HG02970 (cell line): ENCODE data around the gene ERO1A.

Experiments
- ATAC-seq: cut with Tn5 transposase; IDR thresholded peaks from one replicate; pipeline ENCODE4 v1.9.1; 2021; ENCODE audit warnings: mild to moderate bottlenecking, moderate library complexity, moderate number of reproducible peaks; ENCODE audit not compliant: unreplicated experiment, low FRiP score

The ERO1A gene

DNA sequence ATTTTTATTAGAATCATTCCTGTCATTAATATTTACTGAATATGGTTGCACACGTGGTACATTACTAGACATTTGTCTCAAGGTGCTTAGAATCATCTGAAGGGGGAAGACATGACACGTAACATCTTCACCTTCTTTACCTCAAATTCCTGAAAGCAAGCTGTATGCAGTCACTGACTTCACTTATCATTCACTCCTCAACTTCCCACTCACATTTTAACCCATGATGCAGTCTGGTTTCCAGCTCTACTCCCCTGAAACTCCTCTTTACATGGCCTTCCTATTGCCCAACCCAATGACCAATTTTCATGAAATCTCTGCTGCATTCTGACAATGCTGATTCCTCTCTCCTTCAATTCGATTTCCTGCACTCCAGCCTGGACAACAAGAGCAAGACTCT lies 5.9 kb upstream of the ERO1A start:
- no peak for ATAC-seq

DNA sequence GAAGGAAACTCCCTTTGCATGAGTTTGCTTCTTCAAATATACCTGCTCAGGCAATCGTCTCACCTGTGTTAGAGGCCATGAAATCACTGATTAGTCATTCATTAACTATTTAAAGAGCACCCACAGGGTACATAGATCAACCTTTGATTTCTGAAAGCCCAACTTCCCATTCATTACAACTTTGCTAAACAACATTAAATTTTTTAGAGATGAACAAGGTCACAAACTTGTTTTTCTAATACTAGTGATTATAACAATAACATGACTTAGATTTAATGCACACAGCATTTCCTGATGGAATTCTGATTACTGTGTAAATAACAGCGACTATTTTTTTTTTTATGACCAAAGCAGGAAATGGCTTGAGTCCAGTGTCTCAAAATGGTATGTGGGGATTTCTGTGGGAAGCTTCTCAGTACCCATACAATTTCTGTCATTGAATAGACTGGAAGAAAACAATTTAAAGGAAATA lies 5.4 kb upstream of the ERO1A start:
- ATAC-seq, result no peak

DNA sequence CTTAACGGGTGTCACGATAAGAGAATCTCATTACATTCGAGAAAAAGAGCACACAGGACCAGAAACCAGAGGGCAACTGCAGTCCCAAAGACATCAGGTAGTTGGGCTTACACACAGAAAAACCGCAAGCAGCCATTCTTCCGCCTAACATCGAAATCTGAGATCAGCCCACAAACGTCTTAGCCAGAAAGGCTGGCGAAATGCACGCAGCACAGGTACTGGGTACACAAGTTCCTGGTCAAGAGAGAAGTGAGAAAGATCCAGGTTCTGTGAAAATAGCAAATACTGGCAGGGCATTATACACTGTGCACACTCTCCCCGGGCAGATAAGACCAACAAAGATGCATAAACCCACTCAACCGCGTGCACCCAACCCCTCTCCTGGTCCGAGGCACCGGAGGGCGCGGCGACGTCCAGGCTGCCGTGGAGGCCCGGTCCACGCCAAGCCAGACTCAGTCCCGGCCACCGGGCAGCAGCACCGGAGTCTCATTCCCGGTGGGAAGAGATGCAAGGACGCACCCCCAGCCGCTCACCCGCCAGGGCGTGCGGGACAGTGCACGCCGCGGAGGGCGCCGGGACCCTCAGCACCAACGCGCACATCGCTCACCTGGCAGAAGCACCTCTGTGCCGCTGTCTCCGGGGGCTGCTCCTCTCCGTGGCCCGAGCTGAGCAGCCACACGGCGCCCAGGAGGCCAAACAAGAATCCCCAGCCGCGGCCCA lies 437 bp downstream of the ERO1A start:
- ATAC-seq, result peak; percentile 48

DNA sequence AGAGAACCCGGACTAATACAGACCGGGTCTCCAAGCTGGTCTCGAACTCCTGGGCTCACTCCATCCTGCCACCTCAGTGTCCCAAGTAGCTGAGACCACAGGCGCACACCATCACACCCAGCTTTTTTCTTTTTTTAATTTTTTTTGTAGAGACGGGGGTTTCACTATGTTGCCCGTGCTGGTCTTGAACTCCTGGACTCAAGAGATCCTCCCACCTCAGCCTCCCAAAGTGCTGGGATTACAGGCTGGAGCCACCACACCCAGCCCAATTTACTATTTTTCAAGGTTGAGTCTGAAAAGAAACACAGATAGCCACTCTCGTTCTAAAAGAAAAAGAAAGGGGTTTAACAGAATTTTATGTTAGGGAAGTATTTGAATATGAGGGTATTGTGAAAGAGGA lies 1.8 kb downstream of the ERO1A start:
- ATAC-seq, result no peak

DNA sequence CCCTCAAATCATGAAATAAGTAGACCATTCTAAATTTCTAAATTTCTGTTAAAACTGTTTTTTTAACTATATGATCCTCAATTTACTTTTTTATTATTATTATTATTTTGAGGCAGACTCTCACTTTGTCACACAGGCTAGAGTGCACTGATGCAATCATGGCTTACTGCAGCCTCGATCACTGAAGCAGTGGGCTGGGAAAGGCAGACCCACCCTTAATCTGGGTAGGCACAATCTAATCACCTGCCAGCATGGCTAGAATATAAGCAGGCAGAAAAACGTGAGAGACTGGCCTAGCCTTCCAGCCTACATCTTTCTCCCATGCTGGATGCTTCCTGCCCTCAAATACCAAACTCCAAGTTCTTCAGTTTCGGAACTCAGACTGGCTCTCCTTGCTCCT lies 2.3 kb downstream of the ERO1A start:
- ATAC-seq, result no peak

DNA sequence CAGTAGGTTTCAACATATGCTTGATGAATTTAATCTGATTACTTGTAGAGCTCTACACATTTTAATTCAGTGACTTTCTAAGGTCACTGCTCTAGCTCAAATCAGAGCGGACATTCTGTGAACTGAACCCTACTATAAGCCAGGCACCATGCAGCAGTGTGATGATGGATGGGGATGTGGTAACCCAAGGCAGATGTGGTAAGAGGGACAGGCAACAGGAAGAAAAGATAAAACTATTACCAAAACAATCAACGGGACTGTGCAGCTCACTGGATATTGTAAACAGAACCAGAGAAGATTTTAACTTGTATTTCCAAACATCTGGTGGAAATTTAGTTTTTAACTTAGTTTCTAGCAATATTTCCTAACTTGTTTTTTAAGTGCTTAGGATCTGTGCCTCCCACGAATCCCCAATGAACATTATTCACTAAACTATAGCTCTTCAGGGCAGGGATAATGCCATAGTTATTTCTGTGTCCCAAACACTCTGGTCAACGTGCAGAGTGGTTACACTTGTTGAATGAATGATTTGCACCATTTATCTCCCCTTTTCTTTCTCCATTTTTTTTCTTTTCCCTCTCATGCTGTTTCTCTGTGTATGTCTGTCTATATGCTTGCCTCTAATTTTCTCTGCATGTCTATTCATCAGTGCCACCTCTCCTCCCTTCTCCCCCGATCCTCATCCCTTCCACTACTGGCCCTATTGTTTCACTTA lies 3.0 kb downstream of the ERO1A start:
- no peak for ATAC-seq

DNA sequence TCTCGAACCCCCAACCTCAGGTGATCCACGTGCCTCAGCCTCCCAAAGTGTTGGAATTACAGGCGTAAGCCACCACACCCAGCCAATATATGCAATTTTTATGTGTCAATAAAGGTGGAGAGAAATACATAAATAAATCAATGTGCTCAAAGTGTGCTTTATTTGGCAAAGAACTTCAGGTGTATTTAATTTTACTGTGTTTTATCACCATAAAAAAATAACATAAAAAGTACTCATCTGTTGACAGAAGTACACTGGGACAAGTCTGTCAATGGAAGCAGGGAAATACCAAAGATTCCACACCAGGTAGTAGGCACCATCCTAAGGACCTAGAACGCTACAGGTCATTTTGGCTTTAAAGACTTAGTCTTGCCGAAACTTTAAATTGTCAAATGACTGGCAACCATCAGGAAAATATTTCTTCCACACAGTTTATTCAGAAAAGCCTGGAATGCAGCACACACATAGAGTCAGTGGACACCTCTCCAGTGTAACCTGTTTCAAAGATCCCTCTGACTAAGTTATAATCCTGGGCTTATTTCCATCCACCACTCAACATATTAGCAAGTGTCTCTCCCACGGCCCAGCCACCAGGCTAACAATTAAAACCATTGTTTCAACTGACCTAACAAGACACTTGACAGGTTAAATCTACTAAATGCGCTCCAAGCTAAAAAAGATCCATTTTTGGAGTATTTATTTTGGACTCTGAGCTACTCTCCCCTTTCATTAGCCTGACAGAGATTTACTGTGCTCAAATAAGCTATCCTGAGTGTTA lies 4.2 kb downstream of the ERO1A start:
- ATAC-seq, result no peak

DNA sequence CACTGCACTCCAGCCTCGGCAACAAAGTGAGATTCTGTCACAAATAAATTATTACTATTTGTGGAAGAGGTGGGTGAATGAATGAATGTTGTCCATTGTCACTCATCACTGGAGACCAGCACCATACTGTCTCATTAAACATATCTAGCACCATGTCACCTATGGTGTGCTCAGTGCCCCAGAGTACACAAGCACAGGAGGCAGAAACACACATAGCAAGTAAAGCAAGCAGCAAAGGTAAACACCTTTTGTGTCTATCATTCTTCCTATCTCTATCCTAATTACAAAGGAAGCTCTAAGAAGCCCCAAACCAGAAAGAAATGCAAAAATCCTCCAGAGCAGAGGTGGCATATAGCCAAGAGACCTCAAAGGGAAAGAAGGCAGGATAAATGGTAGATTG lies 9.2 kb downstream of the ERO1A start:
- ATAC-seq, result no peak

DNA sequence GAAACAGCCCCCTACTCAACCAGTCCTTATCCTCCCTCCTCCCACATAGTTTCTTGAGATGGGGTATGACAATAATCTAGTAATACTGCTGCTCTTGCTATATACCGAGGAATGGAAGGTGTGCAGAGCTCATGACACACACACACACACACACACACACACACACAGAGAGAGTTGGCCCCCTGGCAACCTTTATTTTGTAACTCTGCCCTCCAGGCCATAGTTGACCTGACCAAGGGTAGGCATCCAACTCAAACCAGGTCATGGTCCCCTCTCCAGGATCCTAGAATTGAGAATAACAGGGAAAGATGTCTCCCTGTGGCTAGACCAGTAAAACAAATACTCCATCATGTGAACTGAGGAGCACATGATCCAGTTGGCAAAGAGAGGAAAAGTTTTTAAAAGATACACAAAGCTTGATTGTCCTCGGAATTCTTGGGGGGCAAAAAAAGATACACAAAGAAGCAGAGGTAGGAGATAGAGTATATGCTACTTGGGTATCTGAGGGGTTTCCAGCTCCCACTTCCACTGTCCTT lies 11.3 kb downstream of the ERO1A start:
- no peak for ATAC-seq

DNA sequence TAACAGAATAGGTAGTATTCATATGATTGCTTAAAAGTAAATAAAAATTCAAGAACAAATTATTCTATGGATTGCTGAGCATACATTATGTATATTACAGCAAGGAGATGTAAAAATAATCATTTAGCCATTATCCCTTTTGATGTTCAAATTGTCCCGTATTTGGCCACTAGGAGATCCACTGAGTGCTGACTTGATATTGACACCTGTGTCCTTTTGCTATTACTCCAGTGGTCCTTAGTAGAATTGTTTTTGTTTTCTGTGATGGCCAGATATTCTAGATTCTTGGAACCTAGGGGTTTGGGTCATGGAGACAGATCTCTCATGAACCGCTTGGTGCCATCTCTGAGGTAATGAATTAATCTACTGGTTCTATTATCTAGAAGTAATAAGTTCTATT lies 16.8 kb downstream of the ERO1A start:
- no peak for ATAC-seq

DNA sequence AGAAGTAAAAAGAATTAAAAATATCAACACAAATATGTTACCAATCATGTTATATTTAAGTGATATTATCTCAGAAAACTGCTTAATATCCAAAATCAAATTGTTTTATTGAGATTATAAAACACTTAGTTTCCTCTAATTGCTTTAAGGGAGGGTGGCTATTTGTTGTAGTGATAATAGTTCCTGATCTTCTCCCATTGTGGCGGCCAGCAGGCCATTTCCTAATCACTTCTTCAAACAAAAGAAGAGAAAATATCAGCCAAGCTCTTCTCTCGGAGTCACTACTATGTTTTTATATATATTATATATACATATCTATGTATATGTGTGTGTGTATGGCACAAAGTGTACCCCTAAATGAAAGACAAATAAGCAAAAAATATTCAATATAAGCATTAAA lies 31.5 kb downstream of the ERO1A start:
- no peak for ATAC-seq

DNA sequence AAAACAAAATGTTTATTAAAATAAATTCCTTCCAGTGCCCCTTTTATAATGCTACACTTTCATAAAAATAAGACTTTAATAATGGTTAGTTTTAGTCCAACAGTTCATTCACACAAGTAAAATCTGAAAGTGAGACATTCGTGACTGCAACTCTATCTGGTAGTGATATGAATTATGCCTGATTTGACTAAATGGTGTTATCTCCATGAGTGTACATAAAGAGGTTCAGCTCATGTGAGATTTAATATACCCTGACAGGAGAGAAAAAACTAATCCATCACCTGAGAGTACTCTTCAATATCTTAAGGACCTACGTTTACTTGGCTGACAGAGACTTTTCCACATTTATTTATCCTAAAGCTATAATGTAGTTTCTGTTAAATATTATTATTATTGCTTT lies 34.0 kb downstream of the ERO1A start:
- ATAC-seq, result no peak

DNA sequence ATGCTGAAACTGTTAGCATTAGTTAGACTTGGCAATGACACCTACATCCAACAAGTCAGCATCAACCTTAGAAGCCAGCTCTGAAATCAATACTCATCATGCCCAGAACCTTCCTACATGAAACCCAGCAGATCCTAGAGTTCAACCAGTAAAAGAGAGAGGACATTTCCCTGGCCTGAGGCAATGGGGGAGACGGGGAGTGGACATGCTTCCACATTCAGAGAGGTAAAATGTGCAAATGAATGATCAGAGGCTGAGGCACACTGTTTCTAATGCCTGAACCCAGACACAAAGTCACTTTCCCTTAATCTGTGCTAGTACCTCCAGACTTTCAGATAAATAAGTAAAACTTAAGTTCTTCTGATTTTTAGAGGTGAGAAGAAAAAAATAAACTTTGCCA lies 34.5 kb downstream of the ERO1A start:
- no peak for ATAC-seq

DNA sequence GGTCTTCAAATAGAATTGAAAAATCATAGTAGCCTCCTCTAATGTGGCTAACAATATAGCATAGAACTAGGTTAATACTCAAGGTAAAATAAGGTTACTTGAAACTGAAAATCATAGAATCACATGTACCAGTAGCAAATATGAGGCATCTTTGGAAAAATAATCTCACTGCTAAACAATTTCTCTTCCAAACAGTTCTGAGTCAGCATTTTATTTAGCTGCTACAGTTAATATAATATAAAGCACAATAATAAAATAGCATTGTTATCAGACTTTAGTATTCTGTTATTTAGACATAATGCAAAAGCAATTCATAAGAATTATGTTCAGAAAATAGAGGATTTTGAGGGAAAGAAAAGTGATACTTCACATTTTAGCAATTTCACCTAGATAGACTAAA lies 35.0 kb downstream of the ERO1A start:
- no peak for ATAC-seq

DNA sequence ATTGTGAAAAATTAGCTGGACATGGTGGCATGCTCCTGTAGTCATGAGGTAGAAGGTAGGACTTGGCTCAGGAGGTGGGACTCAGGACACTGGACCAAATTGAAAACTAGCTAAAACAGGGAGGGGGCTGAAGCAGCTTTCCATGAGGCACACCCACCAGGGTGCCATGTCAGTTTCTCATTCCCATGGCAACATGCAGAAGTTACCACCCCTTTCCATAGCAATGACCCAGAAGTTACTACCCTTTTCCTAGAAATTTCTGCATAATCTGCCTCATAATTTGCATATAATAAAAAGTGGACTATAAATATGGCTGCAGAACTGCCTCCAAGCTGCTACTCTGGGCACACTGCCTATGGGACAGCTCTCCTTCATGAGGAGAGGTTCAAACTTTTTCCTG lies 38.5 kb downstream of the ERO1A start:
- no peak for ATAC-seq

DNA sequence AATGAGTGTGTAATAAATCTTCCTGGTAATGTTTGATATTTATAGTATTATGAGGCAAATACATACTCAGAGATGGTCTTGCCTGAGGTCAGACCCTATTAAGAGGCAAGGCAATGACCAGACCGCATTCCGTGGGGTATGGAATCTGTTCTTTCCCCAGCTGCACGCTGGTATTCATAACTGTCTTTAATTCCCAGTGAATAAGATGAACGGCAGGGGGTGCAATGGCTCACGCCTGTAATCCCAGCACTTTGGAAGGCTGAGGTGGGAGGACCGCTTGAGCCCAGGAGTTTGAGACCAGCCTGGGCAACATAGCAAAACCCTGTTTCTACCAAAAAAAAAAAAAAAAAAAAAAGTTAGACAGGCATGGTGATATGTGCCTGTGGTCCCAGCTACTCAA lies 44.6 kb downstream of the ERO1A start:
- ATAC-seq, result no peak

DNA sequence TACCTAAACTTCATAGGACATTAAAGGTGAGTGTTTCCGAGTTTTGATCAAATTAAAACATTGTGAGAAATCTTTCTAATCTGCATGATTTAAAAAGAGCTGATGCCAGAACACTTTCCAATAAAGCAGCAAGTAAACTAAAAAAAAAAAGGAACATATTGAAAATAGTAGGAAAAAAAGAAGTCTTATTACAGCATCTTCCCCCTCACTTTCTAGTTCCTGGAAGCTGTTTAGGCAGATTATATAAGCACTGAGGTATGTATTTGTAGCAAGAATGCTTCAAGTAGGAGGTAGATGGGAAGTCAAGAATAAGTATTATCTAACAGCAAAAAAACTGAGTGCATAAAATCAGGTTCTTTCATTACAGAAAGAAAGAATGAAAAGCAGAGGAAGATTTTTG lies 45.8 kb downstream of the ERO1A start:
- no peak for ATAC-seq

DNA sequence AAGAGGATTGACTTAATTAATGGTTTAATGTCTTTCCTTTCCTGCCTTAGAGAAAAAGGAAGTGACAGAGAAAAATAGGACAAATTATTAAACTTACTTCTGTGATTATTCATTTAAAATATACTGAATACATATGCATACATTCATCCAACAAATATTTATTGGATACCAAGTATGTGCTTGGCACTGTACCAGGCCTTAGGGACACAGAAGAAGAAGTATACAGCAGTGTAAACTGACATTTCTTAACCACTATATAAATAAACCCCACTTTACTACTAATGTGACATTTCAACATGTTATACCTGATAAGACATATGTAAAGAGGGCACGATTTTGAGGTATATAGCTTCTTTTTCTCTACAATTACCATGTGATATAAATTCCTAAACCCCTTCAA lies 53.6 kb downstream of the ERO1A start:
- no peak for ATAC-seq

DNA sequence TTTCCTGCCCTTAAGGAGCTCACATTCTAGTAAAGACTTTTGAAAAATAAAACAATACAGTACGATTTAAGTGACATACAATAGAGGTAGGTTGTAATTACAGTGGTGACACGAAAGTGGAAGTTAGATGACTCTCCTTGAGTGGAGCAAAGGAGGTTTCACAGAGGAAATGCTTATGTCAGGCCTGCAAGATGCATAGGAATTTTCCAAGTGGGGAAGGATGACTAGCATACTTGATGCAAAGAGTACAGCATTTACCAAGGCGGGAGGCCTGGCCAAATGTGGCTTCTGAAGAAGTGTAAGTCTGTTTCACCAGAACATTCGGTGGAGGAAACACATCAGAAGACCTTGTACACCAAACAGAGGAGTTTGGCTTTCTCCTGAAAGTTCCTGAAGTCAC lies 55.2 kb downstream of the ERO1A start:
- no peak for ATAC-seq

DNA sequence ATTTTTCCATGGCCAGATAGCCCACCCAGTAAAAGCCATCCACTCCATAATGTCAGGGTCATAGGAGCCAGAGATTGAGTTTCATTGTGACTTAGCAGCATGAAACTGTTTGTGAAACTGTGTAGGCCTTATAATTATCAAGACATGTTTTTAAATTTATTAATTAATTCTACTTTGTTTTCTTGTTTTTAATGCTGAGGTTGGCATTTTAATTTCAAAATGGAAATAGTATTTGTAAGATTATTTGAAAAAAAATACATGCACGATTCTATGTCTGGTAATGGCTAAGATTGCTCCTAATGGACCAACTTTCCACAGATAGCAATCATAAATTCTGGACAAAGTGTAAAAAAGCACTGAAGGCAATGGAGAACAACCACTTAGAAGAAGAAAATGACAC lies 75.7 kb downstream of the ERO1A start:
- no peak for ATAC-seq

DNA sequence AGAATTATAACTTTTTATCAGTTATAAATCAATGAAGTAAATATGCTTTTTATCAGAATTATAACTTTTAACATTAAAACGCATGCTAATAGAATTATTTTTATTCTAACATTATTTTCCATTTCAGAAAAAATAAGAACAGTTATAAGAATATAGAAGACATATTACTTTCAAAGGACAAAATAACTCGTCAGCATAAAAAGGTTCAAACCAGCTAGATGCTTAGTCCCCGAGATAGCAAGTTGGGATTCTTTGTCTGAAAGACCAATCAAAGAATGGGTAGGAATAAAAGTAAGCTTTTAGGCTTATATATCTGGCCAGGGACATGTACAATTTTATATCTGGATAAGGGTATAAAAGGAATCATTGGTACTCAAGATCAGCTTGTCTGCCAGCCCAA lies 76.8 kb downstream of the ERO1A start:
- no peak for ATAC-seq
